GM12892 (cell line): ENCODE measurements around the gene RBM24.

Source experiments
- POLR2A ChIP-seq: IDR thresholded peaks from 2 replicates; pipeline ENCODE4 v1.6.1; 2011; ENCODE audit warnings: low read depth, low read length, control low read depth
- POLR2AphosphoS5 ChIP-seq: IDR thresholded peaks from 2 replicates; pipeline ENCODE4 v1.6.1; 2011; ENCODE audit warnings: low read depth, low read length, control low read depth
- TAF1 ChIP-seq: IDR thresholded peaks from 2 replicates; pipeline ENCODE4 v1.6.1; 2011; ENCODE audit warnings: low read depth, mild to moderate bottlenecking, control low read depth, low read length, borderline replicate concordance

- TF ChIP-seq POLR2A (no peak), POLR2AphosphoS5 (no peak), TAF1 (no peak)
These were observed 18.6 kb downstream of the RBM24 start for GRCh38 chr6:17299750-17300149.
